HCT116 (cell line): Measurements from ENCODE around the gene CTIF.

Experiments
- CEBPB ChIP-seq: IDR thresholded peaks from 2 replicates; pipeline ENCODE4 v1.6.1; 2012; ENCODE audit warnings: low read depth
- EZH2 ChIP-seq: fragments of 200-600 bp; sonication (generic); IDR thresholded peaks from 2 replicates; pipeline ENCODE4 v1.6.1; 2017; ENCODE audit warnings: antibody characterized with exemption, mixed run types
- POLR2A ChIP-seq: IDR thresholded peaks from 2 replicates; pipeline ENCODE4 v1.7.0; 2011; ENCODE audit warnings: borderline replicate concordance; ENCODE audit not compliant: insufficient read depth, insufficient read length; ENCODE audit errors: extremely low read depth
- POLR2AphosphoS5 ChIP-seq: IDR thresholded peaks from 2 replicates; pipeline ENCODE4 v1.6.1; 2011; ENCODE audit warnings: mild to moderate bottlenecking, low read depth, low read length, moderate library complexity
- SIN3A ChIP-seq: IDR thresholded peaks from 2 replicates; pipeline ENCODE4 v1.6.1; 2012; ENCODE audit warnings: low read depth
- SP1 ChIP-seq: IDR thresholded peaks from 2 replicates; pipeline ENCODE4 v1.6.1; 2012; ENCODE audit warnings: low read depth
- TCF7L2 ChIP-seq: IDR thresholded peaks from 2 replicates; pipeline ENCODE4 v1.7.0; 2011; ENCODE audit warnings: borderline replicate concordance, inconsistent platforms; ENCODE audit not compliant: insufficient read depth, insufficient read length; ENCODE audit errors: extremely low read depth
- YY1 ChIP-seq: IDR thresholded peaks from 2 replicates; pipeline ENCODE4 v1.6.1; 2011; ENCODE audit warnings: low read length, low read depth, moderate library complexity, mild to moderate bottlenecking; ENCODE audit not compliant: insufficient replicate concordance; ENCODE audit errors: extremely low read depth
- TF ChIP-seq, protein P1 (sequence below), 3 experiments: fragments of 200-600 bp in 1 of 3; sonication (generic) in 1 of 3; IDR thresholded peaks in 2 of 3; conservative IDR thresholded peaks in 1 of 3; 2 replicates each; pipeline ENCODE4 v1.5.1; 2012 to 2017; ENCODE audit warnings: low read depth in 2 of 3, low read length in 2 of 3, antibody characterized with exemption in 1 of 3, borderline replicate concordance in 1 of 3, control low read depth in 1 of 3, mild to moderate bottlenecking in 1 of 3, mixed read lengths in 1 of 3, mixed run types in 1 of 3, moderate library complexity in 1 of 3; ENCODE audit not compliant: insufficient read depth in 1 of 3

DNA sequence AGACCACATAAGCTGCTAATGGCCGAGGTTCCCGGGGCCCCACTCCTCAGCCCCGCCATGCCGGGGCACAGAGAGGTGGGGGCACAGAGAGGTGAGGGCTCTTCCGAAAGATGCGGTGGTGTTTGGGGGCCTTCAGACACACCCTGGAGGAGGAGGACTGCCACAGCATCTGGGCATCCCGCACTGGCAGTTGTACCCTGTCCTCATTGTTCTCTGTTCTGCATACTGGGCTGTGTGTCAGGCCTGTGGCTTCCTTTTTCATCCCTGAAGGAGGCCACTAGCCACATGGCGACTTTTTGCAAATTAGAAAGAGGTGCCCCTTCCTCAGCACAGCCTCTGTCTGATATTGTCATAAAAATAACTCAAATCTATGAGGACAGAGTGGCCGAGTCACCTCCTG is 150.1 kb downstream of the CTIF start:
- TF ChIP-seq EZH2 (no peak), SIN3A (no peak), POLR2AphosphoS5 (no peak), SP1 (no peak), CEBPB (no peak), YY1 (no peak), POLR2A (no peak), TCF7L2 (no peak)
- TF ChIP-seq, protein P1, sequence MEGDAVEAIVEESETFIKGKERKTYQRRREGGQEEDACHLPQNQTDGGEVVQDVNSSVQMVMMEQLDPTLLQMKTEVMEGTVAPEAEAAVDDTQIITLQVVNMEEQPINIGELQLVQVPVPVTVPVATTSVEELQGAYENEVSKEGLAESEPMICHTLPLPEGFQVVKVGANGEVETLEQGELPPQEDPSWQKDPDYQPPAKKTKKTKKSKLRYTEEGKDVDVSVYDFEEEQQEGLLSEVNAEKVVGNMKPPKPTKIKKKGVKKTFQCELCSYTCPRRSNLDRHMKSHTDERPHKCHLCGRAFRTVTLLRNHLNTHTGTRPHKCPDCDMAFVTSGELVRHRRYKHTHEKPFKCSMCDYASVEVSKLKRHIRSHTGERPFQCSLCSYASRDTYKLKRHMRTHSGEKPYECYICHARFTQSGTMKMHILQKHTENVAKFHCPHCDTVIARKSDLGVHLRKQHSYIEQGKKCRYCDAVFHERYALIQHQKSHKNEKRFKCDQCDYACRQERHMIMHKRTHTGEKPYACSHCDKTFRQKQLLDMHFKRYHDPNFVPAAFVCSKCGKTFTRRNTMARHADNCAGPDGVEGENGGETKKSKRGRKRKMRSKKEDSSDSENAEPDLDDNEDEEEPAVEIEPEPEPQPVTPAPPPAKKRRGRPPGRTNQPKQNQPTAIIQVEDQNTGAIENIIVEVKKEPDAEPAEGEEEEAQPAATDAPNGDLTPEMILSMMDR (IDR thresholded peaks at IDR 0.05 in 2 of 3, conservative IDR thresholded peaks at IDR 0.05 in 1 of 3; ENCODE audit: borderline replicate concordance in 1 of 3, insufficient read depth in 1 of 3, low read depth in 2 of 3, low read length in 2 of 3), result no peak
